Suprapubic skin (tissue), 4 donors: ENCODE data around the gene OR14A2.

Experiments used
- CTCF ChIP-seq, 2 donors: fragments of 200-600 bp in 1 of 2; fragments of 450-650 bp in 1 of 2; sonication (generic) in 1 of 2; IDR thresholded peaks; one replicate each; pipeline ENCODE4 v1.5.1; 2016 to 2019; ENCODE audit warnings: antibody characterized with exemption in 2 of 2, mild to moderate bottlenecking in 1 of 2, moderate library complexity in 1 of 2
- EP300 ChIP-seq: sonication (generic); formaldehyde crosslinking; IDR thresholded peaks from one replicate; pipeline ENCODE4 v1.6.1; 2017; ENCODE audit warnings: antibody characterized with exemption
- POLR2A ChIP-seq, 2 donors: fragments of 450-650 bp; IDR thresholded peaks; one replicate each; pipeline ENCODE4 v1.6.1; 2017; ENCODE audit warnings: antibody characterized with exemption in 2 of 2, mild to moderate bottlenecking in 2 of 2, moderate library complexity in 2 of 2
- POLR2AphosphoS5 ChIP-seq, 3 donors: sonication (generic); formaldehyde crosslinking; IDR thresholded peaks; one replicate each; pipeline ENCODE4 v1.6.1; 2017; ENCODE audit warnings: antibody characterized with exemption in 3 of 3

- TF ChIP-seq POLR2A (IDR thresholded peaks at IDR 0.05) (no peak), POLR2AphosphoS5 (IDR thresholded peaks at IDR 0.05) (no peak), CTCF (IDR thresholded peaks at IDR 0.05) (no peak), EP300 (no peak)
Observed at GRCh38 chr1:247738315-247738714, 9.6 kb downstream of the OR14A2 start, which contains the start of gene OR14K1.
